ENCODE data around the gene OR11A1.

- no peak for TF ChIP-seq CTCF (conservative IDR thresholded peaks at IDR 0.05; ENCODE audit: low read depth, low read length)
- no peak for TF ChIP-seq EZH2 (IDR thresholded peaks at IDR 0.05; ENCODE audit: low read length, unreplicated experiment)
- TF ChIP-seq EZH2phosphoT487 (IDR thresholded peaks at IDR 0.05; ENCODE audit: borderline replicate concordance, low read length), result no peak
Measured at GRCh38 chr6:29486577-29486976, 29.7 kb upstream of the OR11A1 start.

All from PC-3 (cell line).